GM18505 (cell line): Measurements from ENCODE around the gene G6PC2.

Source experiments
- ATAC-seq: cut with Tn5 transposase; IDR thresholded peaks from one replicate; pipeline ENCODE4 v1.9.1; 2021; ENCODE audit not compliant: unreplicated experiment
- POLR2A ChIP-seq: IDR thresholded peaks from 4 replicates; pipeline ENCODE4 v1.6.1; 2011; ENCODE audit warnings: borderline replicate concordance; ENCODE audit not compliant: insufficient read depth, insufficient read length; ENCODE audit errors: extremely low read depth

Gene G6PC2

GRCh38 chr2:168890006-168890782, 10.9 kb upstream of the G6PC2 start, which contains the start of gene SPC25:
Gene SPC25 (minus strand): TSS chr2:168890430. CDS start chr2:168889519, 911 bp downstream.
- ATAC-seq = peak; percentile 99
- peak; percentile 47 for TF ChIP-seq POLR2A

- ATAC-seq = no peak
- TF ChIP-seq POLR2A = no peak
Measured at GRCh38 chr2:168892327-168892726, 8.8 kb upstream of the G6PC2 start.

GRCh38 chr2:168894101-168894500, 7.0 kb upstream of the G6PC2 start:
- no peak for ATAC-seq
- no peak for TF ChIP-seq POLR2A

- ATAC-seq = no peak
- TF ChIP-seq POLR2A = no peak
Measured at GRCh38 chr2:168894720-168895119, 6.4 kb upstream of the G6PC2 start.

GRCh38 chr2:168895771-168896170, 5.3 kb upstream of the G6PC2 start:
- no peak for TF ChIP-seq POLR2A
- ATAC-seq = no peak

- TF ChIP-seq POLR2A = no peak
- no peak for ATAC-seq
Measured at GRCh38 chr2:168896783-168897182, 4.3 kb upstream of the G6PC2 start.

- ATAC-seq = no peak
- no peak for TF ChIP-seq POLR2A
Measured at GRCh38 chr2:168897449-168897848, 3.6 kb upstream of the G6PC2 start.

- no peak for TF ChIP-seq POLR2A
Measured at GRCh38 chr2:168903888-168904287, 2.8 kb downstream of the G6PC2 start.

GRCh38 chr2:168904358-168904757, 3.3 kb downstream of the G6PC2 start:
- no peak for ATAC-seq

More at GRCh38 chr2:168903888-168904287, 2.8 kb downstream of the G6PC2 start:
- no peak for ATAC-seq

GRCh38 chr2:168907940-168908662, 7.0 kb downstream of the G6PC2 start:
- TF ChIP-seq POLR2A = no peak

More at GRCh38 chr2:168904358-168904757, 3.3 kb downstream of the G6PC2 start:
- TF ChIP-seq POLR2A = no peak

GRCh38 chr2:168910330-168910729, 9.2 kb downstream of the G6PC2 start:
- ATAC-seq = no peak
- TF ChIP-seq POLR2A = no peak

More at GRCh38 chr2:168907940-168908662, 7.0 kb downstream of the G6PC2 start:
- no peak for ATAC-seq

- no peak for ATAC-seq
- no peak for TF ChIP-seq POLR2A
Measured at GRCh38 chr2:168912466-168912865, 11.4 kb downstream of the G6PC2 start.

- ATAC-seq = no peak
- no peak for TF ChIP-seq POLR2A
Measured at GRCh38 chr2:168912901-168913369, 11.8 kb downstream of the G6PC2 start.
